Adrenal gland (tissue), 5 donors: ENCODE measurements around the gene ST6GALNAC4.

Experiments
- CTCF ChIP-seq, 6 experiments: fragments of 450-650 bp in 4 of 6; fragments of 200-600 bp in 2 of 6; sonication (generic) in 1 of 6; IDR thresholded peaks; 1 replicate in 5 of 6; 2 replicates in 1 of 6; pipeline versions ENCODE4 v1.5.1 to v1.8.0; 2016 to 2021; ENCODE audit warnings: antibody characterized with exemption in 6 of 6, mild to moderate bottlenecking in 2 of 6, moderate library complexity in 1 of 6
- POLR2A ChIP-seq, 2 donors: fragments of 450-650 bp; IDR thresholded peaks; one replicate each; pipeline ENCODE4 v1.6.1; 2017; ENCODE audit warnings: antibody characterized with exemption in 2 of 2, mild to moderate bottlenecking in 2 of 2, moderate library complexity in 1 of 2
- donor health status: DM: no; HTN: no; CAD: no.

GRCh38 chr9:127923771-127924170 lies 6.9 kb upstream of the ST6GALNAC4 start:
- no peak for TF ChIP-seq CTCF (IDR thresholded peaks at IDR 0.05)
- no peak for TF ChIP-seq POLR2A (IDR thresholded peaks at IDR 0.05)
